LNCaP clone FGC (cell line): ENCODE data around the gene CTNNBIP1.

Experiments used
- DNase-seq: peaks from one replicate; pipeline ENCODE4 v3.0.0-alpha.2; 2011; ENCODE audit warnings: low read depth
- H3K4me3 ChIP-seq: 2 replicates; pipeline ENCODE4 v1.5.1; 2011; ENCODE audit warnings: mild to moderate bottlenecking, low read depth, low read length, control low read depth
- TF ChIP-seq, protein P1 (sequence below): IDR thresholded peaks from 2 replicates; pipeline ENCODE4 v1.5.1; 2012; ENCODE audit warnings: mild to moderate bottlenecking; ENCODE audit not compliant: control insufficient read depth, insufficient read depth; ENCODE audit errors: extremely low read depth

CTNNBIP1 gene

DNA sequence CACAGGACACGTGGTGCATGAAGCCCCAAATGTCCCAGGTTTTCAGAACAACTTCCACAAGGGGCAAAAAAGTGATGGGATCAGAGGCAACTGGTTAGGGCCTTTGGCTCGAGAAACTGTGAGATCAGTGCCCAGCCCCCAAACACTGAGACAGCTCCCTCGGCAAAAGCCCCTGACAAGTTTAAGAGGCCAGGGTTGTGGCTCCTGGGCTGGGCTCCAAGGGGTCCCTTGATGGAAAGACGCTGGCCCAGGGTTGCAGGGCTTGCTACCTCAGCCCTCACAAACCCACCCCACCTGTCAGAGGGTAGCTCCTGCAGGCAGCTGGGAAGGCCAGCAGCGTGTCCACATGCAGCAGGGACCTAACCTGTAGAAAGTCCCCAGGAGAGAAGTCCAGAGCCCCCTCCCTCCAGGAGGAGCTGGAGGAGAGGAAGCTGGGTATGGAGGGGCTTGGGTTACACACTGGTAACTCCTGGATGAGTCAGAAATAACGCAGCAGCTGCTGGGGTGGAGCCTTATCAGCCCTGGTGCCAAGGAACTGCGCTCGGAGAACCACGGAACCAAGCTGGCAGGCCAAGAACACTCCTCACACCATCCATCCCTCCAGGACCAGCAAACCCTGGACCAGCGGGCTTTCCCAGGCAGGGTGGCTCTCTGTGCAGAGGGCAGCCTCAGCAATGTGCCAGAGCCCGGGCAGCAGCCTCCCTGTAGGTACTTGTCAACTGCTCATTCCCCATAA is 37.5 kb downstream of the CTNNBIP1 start:
- no peak for DNase-seq
- TF ChIP-seq, protein P1, sequence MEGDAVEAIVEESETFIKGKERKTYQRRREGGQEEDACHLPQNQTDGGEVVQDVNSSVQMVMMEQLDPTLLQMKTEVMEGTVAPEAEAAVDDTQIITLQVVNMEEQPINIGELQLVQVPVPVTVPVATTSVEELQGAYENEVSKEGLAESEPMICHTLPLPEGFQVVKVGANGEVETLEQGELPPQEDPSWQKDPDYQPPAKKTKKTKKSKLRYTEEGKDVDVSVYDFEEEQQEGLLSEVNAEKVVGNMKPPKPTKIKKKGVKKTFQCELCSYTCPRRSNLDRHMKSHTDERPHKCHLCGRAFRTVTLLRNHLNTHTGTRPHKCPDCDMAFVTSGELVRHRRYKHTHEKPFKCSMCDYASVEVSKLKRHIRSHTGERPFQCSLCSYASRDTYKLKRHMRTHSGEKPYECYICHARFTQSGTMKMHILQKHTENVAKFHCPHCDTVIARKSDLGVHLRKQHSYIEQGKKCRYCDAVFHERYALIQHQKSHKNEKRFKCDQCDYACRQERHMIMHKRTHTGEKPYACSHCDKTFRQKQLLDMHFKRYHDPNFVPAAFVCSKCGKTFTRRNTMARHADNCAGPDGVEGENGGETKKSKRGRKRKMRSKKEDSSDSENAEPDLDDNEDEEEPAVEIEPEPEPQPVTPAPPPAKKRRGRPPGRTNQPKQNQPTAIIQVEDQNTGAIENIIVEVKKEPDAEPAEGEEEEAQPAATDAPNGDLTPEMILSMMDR = no peak
- H3K4me3 ChIP-seq = no peak overlapping the region

DNA sequence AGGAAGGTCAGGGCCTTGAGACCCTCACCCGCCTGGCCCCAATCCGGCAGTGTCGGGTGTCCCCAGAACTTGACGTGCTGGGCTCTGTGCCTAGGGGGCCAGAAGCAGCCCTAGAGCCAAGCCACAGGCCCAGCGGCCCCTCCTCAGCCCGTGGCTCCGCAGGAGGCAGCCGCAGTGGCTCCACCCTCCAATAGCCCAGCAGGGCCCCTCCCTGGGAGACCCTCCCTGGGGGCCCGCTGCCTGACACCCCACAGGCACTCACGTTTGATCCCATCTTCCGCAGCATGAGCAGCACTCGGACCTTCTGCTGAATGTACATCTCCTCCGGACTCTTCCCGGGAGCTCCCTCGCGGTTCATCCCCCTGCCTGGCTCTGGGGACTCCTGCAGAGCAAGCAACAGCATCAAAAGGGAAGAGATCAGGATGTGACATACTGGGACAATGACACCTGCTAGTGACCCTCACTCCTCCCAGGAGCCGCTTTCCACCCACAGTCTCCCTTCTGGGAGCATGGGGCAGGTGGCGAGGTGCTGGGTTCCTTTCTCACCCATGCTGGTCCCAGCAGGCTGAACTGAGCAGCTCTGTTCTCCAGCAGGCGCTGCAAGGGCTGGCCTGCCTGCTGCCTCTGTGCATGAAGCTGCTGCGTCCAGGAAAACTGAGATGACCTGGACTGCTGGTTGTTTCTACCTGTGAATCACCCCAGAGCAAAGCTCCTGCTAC is 38.2 kb downstream of the CTNNBIP1 start:
- no peak for DNase-seq
- TF ChIP-seq, protein P1 = no peak
- H3K4me3 ChIP-seq = no peak overlapping the region

DNA sequence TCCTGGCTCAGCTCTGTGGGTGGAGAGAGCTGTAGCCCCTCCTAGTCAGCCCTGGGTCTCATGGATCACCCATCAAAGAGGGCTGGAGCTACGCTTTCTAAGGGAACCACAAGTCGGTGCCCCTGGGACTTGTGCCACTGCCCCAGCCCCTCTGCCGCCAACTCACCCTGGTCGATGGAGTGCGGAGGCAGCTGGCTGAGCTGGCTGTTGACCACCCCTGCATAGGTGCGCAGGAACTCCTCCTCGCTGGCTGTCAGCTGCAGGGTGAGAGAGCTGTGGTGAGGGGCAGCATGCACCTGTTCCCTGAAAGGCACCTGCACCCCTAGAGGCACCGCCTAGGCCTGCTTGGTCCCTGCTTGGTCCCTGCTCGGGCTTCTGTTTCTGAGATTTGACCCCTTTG is 39.0 kb downstream of the CTNNBIP1 start:
- no peak overlapping the region for H3K4me3 ChIP-seq
- TF ChIP-seq, protein P1 = no peak
- DNase-seq = no peak

DNA sequence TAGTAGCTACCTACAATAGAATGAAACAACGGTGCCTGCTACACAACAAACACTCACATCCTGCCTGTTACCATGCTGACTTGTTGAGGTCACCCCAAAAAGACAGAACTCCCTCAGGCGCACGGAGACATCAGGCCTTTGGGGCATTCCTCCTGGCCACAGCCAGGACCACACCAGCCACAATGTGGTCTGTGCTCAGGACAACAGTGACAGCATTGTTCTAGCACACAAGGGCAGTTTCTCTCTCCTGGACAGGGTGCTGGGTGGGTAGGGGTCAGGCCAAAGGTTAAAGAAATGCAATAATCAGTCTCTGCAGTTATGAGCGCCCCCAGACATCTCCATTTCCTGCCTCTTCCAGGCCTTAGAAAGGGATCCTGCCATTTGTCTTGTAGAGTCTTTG is 39.5 kb downstream of the CTNNBIP1 start:
- TF ChIP-seq, protein P1 = no peak
- H3K4me3 ChIP-seq = no peak overlapping the region
- no peak for DNase-seq

DNA sequence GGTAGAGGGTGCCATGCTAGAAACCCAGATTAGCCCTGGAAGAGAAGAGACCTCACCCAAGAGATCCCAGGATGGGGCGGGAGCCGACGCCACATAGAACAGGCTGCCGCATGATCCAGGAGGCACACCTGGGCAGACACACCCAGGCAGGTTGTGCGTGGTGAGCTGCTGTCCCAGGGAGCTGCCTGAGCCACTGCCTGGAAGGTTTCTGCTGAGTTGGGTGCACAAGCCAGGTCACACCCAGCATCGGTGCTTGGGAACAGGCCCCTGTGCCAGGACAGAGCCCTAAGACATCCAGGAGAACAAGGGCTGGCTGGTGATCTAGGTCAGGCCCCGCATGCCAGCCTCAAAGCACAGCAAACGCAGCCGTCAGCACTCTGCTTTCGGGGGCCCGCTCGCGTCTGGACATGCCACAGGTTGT is 40.2 kb downstream of the CTNNBIP1 start:
- TF ChIP-seq, protein P1 = no peak
- no peak for DNase-seq
- H3K4me3 ChIP-seq = no peak overlapping the region

DNA sequence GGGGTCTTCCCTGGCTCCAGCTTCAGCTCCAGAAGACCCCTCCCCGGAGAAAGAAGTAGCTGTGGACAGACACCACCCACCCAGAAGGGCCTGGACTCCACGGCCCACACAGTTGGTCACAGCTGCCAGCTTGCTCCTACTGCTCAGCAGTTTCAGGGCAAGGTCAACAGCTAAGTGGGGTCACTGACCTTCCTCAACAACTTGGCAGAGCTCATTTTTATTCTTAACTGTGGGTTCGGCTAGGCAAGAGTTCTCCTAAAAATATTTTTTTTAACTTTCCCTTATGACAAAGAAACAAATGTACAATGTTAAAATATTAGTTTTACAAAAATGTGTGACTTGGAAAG is 41.9 kb downstream of the CTNNBIP1 start:
- H3K4me3 ChIP-seq = no peak overlapping the region
- DNase-seq = no peak
- TF ChIP-seq, protein P1 = no peak
